GM12875 (cell line): Measurements from ENCODE around the gene FAM47E.
"Not testable (repeated sequence)": the region's sequence is repeated elsewhere in the genome, so short reads cannot be mapped to it uniquely, and the experiment has no call there.

Source experiments
- H3K4me3 ChIP-seq: one replicate; pipeline ENCODE4 v1.5.1; 2011; ENCODE audit warnings: low read depth, low read length, control low read depth
- TF ChIP-seq, protein P1 (sequence below): IDR thresholded peaks from 2 replicates; pipeline ENCODE4 v1.5.1; 2011; ENCODE audit warnings: low read depth, mild to moderate bottlenecking, control low read depth, inconsistent platforms, low read length, moderate library complexity, borderline replicate concordance; ENCODE audit not compliant: insufficient read depth

Gene FAM47E

DNA sequence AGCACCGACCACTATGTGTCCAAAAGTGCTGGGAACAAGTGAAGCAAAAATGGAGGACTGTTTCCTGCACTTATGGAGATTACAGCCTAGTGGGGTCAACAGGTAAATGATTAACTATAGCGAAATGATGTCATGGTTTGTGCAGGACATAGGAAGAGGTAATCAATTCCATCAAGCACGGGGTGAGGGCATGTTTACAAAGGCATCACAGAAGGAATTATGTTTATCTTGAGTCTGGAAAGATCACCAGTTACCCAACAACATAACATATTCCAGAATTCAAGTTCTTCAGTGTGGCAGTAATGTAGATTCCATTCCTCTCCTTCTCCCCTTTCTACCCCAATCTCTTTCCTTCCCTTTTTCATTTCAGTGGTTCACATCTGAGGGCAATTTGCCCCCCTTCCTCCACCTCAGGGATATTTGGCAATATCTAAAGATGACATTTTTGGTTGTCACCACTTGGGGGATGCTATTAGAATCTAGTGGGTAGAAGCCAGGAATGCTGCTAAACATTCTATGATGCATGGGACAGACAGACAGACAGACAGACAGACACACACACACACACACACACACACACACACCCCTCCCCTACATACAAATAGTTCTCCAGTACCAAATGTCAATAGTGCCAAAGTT lies 24.1 kb downstream of the FAM47E start:
- TF ChIP-seq, protein P1, sequence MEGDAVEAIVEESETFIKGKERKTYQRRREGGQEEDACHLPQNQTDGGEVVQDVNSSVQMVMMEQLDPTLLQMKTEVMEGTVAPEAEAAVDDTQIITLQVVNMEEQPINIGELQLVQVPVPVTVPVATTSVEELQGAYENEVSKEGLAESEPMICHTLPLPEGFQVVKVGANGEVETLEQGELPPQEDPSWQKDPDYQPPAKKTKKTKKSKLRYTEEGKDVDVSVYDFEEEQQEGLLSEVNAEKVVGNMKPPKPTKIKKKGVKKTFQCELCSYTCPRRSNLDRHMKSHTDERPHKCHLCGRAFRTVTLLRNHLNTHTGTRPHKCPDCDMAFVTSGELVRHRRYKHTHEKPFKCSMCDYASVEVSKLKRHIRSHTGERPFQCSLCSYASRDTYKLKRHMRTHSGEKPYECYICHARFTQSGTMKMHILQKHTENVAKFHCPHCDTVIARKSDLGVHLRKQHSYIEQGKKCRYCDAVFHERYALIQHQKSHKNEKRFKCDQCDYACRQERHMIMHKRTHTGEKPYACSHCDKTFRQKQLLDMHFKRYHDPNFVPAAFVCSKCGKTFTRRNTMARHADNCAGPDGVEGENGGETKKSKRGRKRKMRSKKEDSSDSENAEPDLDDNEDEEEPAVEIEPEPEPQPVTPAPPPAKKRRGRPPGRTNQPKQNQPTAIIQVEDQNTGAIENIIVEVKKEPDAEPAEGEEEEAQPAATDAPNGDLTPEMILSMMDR, result no peak

DNA sequence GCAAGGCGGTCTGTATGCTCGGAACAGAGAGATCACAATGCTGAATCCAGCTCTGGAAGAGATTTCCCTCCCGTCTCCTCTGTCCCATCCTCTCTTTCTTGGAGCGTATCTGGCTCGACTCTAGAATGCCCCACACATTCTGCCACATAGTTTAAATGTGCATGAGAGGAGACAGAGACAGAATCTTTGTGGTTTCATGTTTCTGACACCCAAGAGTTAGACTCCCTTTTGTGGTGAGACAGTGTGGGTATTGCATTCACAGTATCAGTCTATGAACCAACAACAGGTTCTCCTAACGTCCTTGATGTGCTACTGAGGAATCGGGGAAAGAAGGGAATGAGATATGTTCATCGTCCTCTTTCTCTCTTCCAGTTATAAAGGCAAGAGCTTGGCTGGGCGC lies 25.3 kb downstream of the FAM47E start:
- no peak overlapping the region for H3K4me3 ChIP-seq
- TF ChIP-seq, protein P1, result no peak

More for the DNA sequence above, 24.1 kb downstream of the FAM47E start:
- H3K4me3 ChIP-seq, result no peak overlapping the region

DNA sequence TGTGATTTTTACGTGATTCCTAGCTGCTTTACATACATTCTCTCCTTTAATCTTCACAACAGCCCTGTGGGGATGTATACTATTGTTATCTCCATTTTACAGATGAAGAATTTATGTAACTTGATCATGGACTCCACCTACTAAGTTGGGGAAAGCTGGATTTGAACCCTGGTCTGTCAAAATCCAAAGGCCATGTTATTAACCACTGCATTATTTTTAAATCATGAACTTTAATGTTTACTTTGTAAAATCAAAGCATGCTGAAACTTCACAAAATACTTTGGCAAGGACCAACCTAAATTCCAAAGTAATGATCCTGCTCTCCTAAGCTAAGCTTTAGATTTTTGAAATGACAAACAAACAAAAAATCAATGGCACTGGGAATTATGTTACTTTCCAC lies 26.1 kb downstream of the FAM47E start:
- TF ChIP-seq, protein P1, result no peak
- H3K4me3 ChIP-seq, result no peak overlapping the region

DNA sequence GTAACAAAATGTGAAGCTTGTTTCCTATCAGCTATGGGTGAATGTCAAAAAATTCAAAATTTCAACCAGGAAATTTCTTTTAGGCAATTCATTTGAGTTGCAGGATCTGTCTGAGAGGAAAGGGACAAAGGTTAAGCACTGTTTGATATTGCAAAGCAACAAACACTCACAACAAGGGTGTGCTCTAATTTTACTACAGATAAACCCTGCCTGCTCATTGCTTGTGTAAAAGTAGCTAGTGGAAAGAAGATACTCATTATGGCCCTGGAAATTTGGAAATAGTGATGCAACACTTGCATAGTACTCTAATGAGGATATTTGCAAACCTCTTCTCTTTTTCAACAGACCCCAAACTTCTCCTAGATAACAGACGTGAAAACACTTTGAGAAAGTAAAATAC lies 27.1 kb downstream of the FAM47E start:
- TF ChIP-seq, protein P1, result no peak
- no peak overlapping the region for H3K4me3 ChIP-seq

DNA sequence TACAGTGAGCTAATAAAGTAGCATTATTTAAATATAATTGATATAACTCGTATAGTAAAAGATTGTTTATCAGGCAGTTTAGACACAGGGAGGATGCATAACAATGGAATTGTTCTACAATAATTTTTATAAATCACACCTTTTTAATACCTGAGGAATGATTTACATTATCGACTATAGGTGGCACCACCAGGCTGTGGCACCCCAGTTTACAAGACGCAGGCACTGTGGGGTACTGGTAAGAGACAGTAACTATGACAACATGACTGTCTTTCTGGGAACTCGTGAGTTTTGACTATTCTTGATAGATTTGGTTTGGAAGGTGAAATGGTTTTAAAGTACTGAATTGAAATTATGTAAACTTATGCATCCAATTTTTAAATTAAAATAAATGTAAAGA lies 27.9 kb downstream of the FAM47E start:
- H3K4me3 ChIP-seq, result no peak overlapping the region
- TF ChIP-seq, protein P1, result no peak

DNA sequence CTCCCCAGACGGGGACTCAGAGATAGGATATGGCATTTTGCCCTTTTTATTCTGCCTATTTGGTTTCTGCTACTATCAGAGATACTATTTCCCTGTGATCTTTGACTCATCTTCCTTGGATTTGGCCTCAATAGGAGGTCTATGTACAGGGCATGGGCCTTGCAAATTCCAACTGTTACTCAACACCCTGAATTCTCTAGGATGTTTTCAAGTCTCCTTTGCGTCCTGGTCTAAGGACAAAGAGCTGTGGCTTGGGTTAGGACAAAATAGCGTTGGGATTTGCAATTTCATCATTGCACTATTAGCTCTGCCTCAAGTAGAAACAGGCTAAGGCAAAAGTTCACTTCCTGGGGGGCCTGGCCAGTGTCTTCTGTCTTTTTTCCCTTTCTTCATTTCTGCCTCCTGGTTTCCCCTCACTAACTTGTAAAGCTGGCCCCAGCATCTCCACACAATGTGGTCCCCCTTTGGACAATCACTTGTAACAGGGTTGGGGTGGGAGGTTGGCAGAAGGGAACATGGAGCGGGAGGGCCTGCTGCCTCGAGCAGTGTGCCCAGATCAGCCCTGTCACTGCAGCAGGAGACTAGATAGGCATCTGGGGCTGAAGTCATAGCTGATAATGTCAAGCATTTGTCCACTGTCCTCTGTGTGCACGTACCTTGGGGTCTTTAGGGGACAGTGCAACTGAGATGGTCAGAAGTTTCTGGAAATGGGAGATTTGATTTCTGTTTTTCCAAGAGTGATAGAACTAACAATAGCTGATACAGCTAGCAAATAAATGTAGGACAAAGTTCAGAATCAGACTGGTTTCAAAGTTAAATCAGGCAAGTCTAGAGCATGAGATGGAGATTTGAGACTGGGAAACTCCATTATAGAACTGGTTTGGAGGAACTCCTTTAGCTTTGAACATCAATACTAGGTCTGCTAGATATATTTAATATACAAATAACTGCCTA lies 29.2 kb downstream of the FAM47E start:
- TF ChIP-seq, protein P1, result no peak
- H3K4me3 ChIP-seq, result no peak overlapping the region

DNA sequence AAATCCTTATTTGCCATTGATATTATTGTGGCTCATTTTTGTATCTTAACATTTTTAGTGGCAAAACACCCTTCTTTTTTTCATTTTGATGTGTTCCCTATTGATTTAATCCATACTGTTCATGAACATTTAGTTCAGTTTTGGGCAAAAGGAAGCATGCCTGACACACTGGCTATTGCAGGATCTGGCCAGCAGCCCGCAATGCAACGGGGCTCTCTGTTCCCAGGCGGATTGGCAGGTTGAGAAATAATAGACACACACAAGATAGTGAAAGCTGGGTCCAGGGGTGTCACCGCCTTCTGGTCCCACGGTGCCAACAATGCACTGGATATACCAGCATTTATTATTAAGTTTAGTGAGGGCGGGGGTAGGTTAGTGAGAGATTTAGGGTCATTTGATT lies 30.1 kb downstream of the FAM47E start:
- not testable (repeated sequence) for H3K4me3 ChIP-seq
